Suprapubic skin (tissue), 4 donors: ENCODE data around the gene NRCAM.

Experiments used
- CTCF ChIP-seq, 2 donors: fragments of 200-600 bp in 1 of 2; fragments of 450-650 bp in 1 of 2; sonication (generic) in 1 of 2; IDR thresholded peaks; one replicate each; pipeline ENCODE4 v1.5.1; 2016 to 2019; ENCODE audit warnings: antibody characterized with exemption in 2 of 2, mild to moderate bottlenecking in 1 of 2, moderate library complexity in 1 of 2
- EP300 ChIP-seq: sonication (generic); formaldehyde crosslinking; IDR thresholded peaks from one replicate; pipeline ENCODE4 v1.6.1; 2017; ENCODE audit warnings: antibody characterized with exemption
- POLR2A ChIP-seq, 2 donors: fragments of 450-650 bp; IDR thresholded peaks; one replicate each; pipeline ENCODE4 v1.6.1; 2017; ENCODE audit warnings: antibody characterized with exemption in 2 of 2, mild to moderate bottlenecking in 2 of 2, moderate library complexity in 2 of 2
- POLR2AphosphoS5 ChIP-seq, 3 donors: sonication (generic); formaldehyde crosslinking; IDR thresholded peaks; one replicate each; pipeline ENCODE4 v1.6.1; 2017; ENCODE audit warnings: antibody characterized with exemption in 3 of 3

GRCh38 chr7:108451296-108451848 lies 4.9 kb downstream of the NRCAM start:
- no peak for TF ChIP-seq POLR2A (IDR thresholded peaks at IDR 0.05)
- no peak for TF ChIP-seq CTCF (IDR thresholded peaks at IDR 0.05)
- TF ChIP-seq POLR2AphosphoS5 (IDR thresholded peaks at IDR 0.05): no peak
- no peak for TF ChIP-seq EP300
